Activated CD8-positive, alpha-beta T cell treated with anti-CD3 and anti-CD28 coated beads for 36 hours (primary cell): Measurements from ENCODE around the gene ITIH3. TPM values are rescaled to one million over a fixed set of nuclear protein-coding genes. Genes with fewer than 3 reads are reported as not detected.

Experiments
- ATAC-seq: fragments of 200-7000 bp; cut with Tn5 transposase; one replicate; pipeline ENCODE4 v1.10.0; 2021; ENCODE audit warnings: mild to moderate bottlenecking, moderate library complexity
- CTCF ChIA-PET: fragments of 350-600 bp; sonication (Branson Sonifier 250); formaldehyde crosslinking; loops from one replicate; lab custom pipeline; 2021; ENCODE audit warnings: antibody characterized with exemption; lab: Charles Lee
- POLR2A ChIA-PET: fragments of 350-600 bp; sonication (Branson Sonifier 250); formaldehyde crosslinking; loops from one replicate; lab custom pipeline; 2021; ENCODE audit warnings: antibody characterized with exemption; lab: Charles Lee
- DNase-seq: peaks from one replicate; pipeline ENCODE4 v3.0.0-alpha.2; 2020
- H3K27ac Mint-ChIP-seq: one replicate; pipeline ENCODE4 v1.8.0; 2021; ENCODE audit warnings: mild to moderate bottlenecking, mixed read lengths
- H3K27me3 Mint-ChIP-seq: one replicate; pipeline ENCODE4 v1.8.0; 2021; ENCODE audit warnings: mixed read lengths
- H3K36me3 Mint-ChIP-seq: one replicate; pipeline ENCODE4 v1.8.0; 2021; ENCODE audit warnings: low read depth, mixed read lengths
- H3K4me1 Mint-ChIP-seq: one replicate; pipeline ENCODE4 v1.8.0; 2021; ENCODE audit warnings: low read depth, mixed read lengths
- H3K4me3 Mint-ChIP-seq: one replicate; pipeline ENCODE4 v1.8.0; 2021; ENCODE audit warnings: mild to moderate bottlenecking, moderate library complexity, mixed read lengths
- H3K9me3 Mint-ChIP-seq: one replicate; pipeline ENCODE4 v1.8.0; 2021; ENCODE audit warnings: mixed read lengths
- intact Hi-C: fragments of 100-400 bp; cut with micrococcal nuclease; formaldehyde crosslinking; loops from one replicate; pipeline ENCODE4 v1.10.0; 2022
- total RNA-seq, 2 experiments: library from RNA; stranded (reverse); gene quantifications; one replicate each; pipeline ENCODE4 v1.2.3, GENCODE V29; 2021
- TF ChIP-seq, protein P1 (sequence below): fragments of 200-600 bp; IDR thresholded peaks from one replicate; pipeline ENCODE4 v1.8.0; 2022; ENCODE audit warnings: antibody characterized with exemption, mild to moderate bottlenecking

ITIH3 gene
- total RNA-seq, 2 experiments from 2014 or later: not detected

DNA sequence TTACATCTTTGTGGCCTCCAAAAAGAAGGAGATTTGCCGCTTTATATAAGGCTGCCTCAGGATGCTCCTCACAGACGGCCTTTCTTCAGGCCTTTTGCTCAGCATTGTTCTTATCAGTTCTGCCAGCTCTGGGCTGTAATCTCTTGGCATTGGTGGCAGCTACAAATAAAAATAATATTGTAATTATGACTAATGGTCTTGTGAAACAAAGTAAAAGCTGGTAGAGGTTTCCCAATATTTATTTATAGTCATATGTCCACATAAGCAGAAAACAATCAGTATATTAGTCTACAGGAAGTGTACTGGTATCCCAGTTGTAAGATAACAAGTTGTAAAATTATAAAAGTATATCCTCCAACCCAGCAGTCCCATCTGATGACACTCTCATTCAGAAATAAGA, 31.1 kb upstream of the ITIH3 start:
- DNase-seq (no peak), ATAC-seq (no peak)
- ChIA-PET POLR2A (interaction anchor here (0.7 kb wide), 1 partner anchor 1130 kb away, joined by 4 read pairs; no protein-coding TSS in a partner anchor), CTCF (no interaction called here)
- Mint-ChIP-seq H3K9me3 (no peaks in the 10 kb centered on the region), H3K4me3 (no peak overlapping the region), H3K27ac (no peak overlapping the region), H3K4me1 (peaks cover 6% of the 10 kb centered on the region), H3K27me3 (no peaks in the 10 kb centered on the region), H3K36me3 (peaks cover 20% of the 10 kb centered on the region)
- intact Hi-C loops: no loop called here
- TF ChIP-seq, protein P1, sequence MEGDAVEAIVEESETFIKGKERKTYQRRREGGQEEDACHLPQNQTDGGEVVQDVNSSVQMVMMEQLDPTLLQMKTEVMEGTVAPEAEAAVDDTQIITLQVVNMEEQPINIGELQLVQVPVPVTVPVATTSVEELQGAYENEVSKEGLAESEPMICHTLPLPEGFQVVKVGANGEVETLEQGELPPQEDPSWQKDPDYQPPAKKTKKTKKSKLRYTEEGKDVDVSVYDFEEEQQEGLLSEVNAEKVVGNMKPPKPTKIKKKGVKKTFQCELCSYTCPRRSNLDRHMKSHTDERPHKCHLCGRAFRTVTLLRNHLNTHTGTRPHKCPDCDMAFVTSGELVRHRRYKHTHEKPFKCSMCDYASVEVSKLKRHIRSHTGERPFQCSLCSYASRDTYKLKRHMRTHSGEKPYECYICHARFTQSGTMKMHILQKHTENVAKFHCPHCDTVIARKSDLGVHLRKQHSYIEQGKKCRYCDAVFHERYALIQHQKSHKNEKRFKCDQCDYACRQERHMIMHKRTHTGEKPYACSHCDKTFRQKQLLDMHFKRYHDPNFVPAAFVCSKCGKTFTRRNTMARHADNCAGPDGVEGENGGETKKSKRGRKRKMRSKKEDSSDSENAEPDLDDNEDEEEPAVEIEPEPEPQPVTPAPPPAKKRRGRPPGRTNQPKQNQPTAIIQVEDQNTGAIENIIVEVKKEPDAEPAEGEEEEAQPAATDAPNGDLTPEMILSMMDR: no peak

DNA sequence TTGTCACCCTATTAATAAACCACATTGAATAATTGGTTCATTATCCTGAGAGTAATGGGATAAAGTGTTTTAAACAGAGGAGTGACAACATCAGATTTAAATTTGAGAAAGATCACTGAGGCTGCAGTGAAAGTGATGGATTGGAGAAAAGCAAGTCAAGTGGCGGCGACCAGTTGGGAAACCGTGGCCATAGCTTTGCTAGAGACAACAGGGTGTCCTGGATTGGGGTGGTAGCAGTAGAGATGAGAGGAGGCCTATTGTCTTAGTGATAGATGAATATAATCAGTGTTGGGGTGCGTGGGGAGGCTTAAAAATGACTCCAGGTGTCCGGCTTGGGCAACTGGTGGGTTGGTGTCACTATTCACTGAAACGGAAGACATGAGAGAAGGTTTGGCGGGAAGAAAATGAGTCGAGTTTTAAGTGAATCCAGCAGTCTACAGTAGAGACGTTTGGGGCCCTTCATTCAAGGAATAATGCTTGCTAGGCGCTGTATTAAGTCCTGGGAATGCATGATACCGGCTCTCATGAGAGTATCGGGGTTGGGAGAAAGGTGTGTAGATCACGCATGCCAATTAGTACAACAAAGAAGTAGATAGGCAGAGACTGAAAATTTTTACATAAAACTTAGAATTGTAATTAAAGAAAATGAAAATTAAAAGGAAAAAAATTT, 24.7 kb upstream of the ITIH3 start:
- Mint-ChIP-seq H3K9me3 (no peaks in the 10 kb centered on the region), H3K27ac (peak overlapping the region; percentile 77), H3K4me3 (peak overlapping the region; percentile 94), H3K36me3 (peaks cover 3% of the 10 kb centered on the region), H3K4me1 (peaks cover 21% of the 10 kb centered on the region), H3K27me3 (no peaks in the 10 kb centered on the region)
- DNase-seq (no peak), ATAC-seq (no peak)
- ChIA-PET CTCF (interaction anchor here (1.3 kb wide), 1 partner anchor 12 kb away, joined by 3 read pairs; no protein-coding TSS in a partner anchor), POLR2A (interaction anchor here (0.8 to 1.4 kb wide), 7 partner anchors 8 to 235 kb away, joined by 3 to 8 read pairs (median 3); no protein-coding TSS in a partner anchor)
- intact Hi-C loops: no loop called here
- TF ChIP-seq, protein P1: no peak

DNA sequence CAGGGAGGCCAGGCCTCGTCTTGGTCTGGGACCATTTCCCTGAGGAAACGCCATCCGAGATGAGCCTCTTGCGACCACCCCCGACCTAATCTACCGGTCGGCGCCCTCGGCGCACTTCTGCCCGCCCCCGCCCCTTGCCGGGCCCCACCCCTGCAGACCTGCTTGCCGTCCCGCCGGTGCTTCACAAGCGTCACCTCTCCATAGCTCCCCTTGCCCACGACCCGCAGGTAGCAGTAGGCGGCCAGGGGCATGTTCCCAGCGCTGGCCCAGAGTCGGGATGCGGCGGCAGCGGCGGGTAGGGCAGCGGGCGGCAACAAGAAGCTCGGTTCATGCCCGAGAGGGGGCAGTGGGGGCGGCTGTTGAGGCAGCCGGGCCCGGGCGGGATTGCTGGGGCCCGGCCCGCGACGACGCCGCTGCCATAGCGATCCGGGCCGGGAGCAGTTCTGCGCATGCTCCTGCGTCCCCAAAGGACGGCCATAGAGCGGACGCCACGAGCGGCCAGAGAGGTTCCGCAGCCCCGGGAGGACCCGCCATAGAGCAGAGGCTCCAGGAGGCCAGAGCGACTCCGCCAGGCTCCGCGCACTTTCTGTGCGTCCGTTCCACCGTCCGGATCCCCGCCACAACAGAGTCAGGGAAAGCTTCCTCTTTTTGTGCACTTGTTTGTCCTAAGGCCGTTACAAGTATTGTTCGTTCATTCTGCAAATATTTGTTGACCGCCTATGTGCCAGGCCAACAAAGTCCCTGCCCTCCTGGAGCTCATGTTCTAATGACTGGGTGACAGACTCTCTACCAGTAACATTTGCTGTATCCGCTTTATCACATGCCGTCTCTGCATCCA, 23.9 kb upstream of the ITIH3 start, which contains the start of gene NEK4:
NEK4 (minus strand) TSS at position 445 of the 838 bp plus-strand sequence; CDS start at position 251, 194 bp downstream.
- Mint-ChIP-seq H3K36me3 (no peaks in the 10 kb centered on the region), H3K4me1 (peaks cover 21% of the 10 kb centered on the region), H3K27ac (peak within 1 kb of the TSS; percentile 98), H3K27me3 (no peaks in the 10 kb centered on the region), H3K4me3 (peak within 1 kb of the TSS; percentile 94), H3K9me3 (no peaks in the 10 kb centered on the region)
- ATAC-seq (peak; percentile 97), DNase-seq (peak; percentile 92)
- TF ChIP-seq, protein P1: no peak
- POLR2A ChIA-PET: interaction anchor here (1.0 to 1.6 kb wide), 9 partner anchors 9 to 235 kb away, joined by 3 to 8 read pairs (median 3); no protein-coding TSS in a partner anchor
- CTCF ChIA-PET: interaction anchor here (1.3 kb wide), 1 partner anchor 12 kb away, joined by 3 read pairs; no protein-coding TSS in a partner anchor
- intact Hi-C loops: no loop called here

DNA sequence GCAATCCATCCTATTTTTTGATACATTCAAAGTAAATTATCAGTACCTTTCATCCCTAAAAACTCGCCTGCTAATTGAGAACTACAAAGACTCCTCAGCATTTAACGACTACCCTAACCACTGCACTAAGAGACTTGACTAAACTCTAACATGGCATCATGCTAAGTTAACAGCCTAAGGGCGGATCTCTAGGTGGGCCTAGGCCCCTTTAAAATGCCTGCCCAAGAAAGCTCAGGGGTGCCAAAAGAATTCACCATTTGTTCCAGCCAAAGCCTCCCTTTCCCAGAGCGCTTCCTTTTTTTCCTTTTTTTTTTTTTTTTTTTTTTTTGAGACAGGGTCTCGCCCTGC, 23.3 kb upstream of the ITIH3 start:
- no peak for DNase-seq
- H3K36me3 Mint-ChIP-seq: no peaks in the 10 kb centered on the region
- intact Hi-C loops: no loop called here

More for the DNA sequence above, 23.3 kb upstream of the ITIH3 start:
- no peaks in the 10 kb centered on the region for H3K9me3 Mint-ChIP-seq
- peak overlapping the region; percentile 94 for H3K4me3 Mint-ChIP-seq
- TF ChIP-seq, protein P1: no peak
- no peaks in the 10 kb centered on the region for H3K27me3 Mint-ChIP-seq
- H3K27ac Mint-ChIP-seq: peak overlapping the region; percentile 98
- ChIA-PET POLR2A (interaction anchor here (1.0 to 1.6 kb wide), 10 partner anchors 8 to 236 kb away, joined by 3 to 8 read pairs (median 3); no protein-coding TSS in a partner anchor), CTCF (interaction anchor here (1.2 to 1.9 kb wide), 3 partner anchors 13 to 75 kb away, joined by 3 to 6 read pairs (median 3); no protein-coding TSS in a partner anchor)
- H3K4me1 Mint-ChIP-seq: peaks cover 21% of the 10 kb centered on the region
- peak; percentile 31 for ATAC-seq
